Calu3 (cell line): ENCODE measurements around the gene PCGF2. TPM values are rescaled to one million over a fixed set of nuclear protein-coding genes. Genes with fewer than 3 reads are reported as not detected.

Experiments
- BruUV-seq: library from RNA; stranded (reverse); fragments of 400-500 nt; replicated peaks from 2 replicates; lab custom pipeline; 2021; lab: Mats Ljungman, UMichigan
- CTCF ChIA-PET: fragments of 300-600 bp; sonication (Branson Sonifier 250); formaldehyde crosslinking; loops from one replicate; lab custom pipeline; 2022; ENCODE audit warnings: antibody characterized with exemption; lab: Charles Lee
- DNase-seq: peaks from one replicate; pipeline ENCODE4 v3.0.0; 2022
- H3K27ac Mint-ChIP-seq: one replicate; pipeline ENCODE4 v1.8.0; 2022; ENCODE audit warnings: mixed read lengths; ENCODE audit not compliant: unreplicated experiment
- H3K27me3 Mint-ChIP-seq: one replicate; pipeline ENCODE4 v1.8.0; 2022; ENCODE audit warnings: mixed read lengths; ENCODE audit not compliant: unreplicated experiment
- H3K36me3 Mint-ChIP-seq: one replicate; pipeline ENCODE4 v1.8.0; 2022; ENCODE audit warnings: mild to moderate bottlenecking, moderate library complexity, mixed read lengths; ENCODE audit not compliant: insufficient read depth, unreplicated experiment
- H3K4me1 Mint-ChIP-seq: one replicate; pipeline ENCODE4 v1.8.0; 2022; ENCODE audit warnings: mild to moderate bottlenecking, low read depth, mixed read lengths; ENCODE audit not compliant: unreplicated experiment
- H3K4me3 Mint-ChIP-seq: one replicate; pipeline ENCODE4 v1.8.0; 2022; ENCODE audit warnings: mild to moderate bottlenecking, low read depth, moderate library complexity, mixed read lengths; ENCODE audit not compliant: unreplicated experiment
- H3K9me3 Mint-ChIP-seq: one replicate; pipeline ENCODE4 v1.8.0; 2022; ENCODE audit warnings: low read depth, mixed read lengths; ENCODE audit not compliant: unreplicated experiment
- intact Hi-C: fragments of 100-400 bp; cut with micrococcal nuclease; formaldehyde crosslinking; loops from one replicate; pipeline ENCODE4 v1.10.0; 2022; ENCODE audit not compliant: unreplicated experiment
- total RNA-seq: library from RNA; stranded (reverse); gene quantifications from 2 replicates; pipeline ENCODE4 v1.2.3, GENCODE V29; 2022
- TF ChIP-seq, protein P1 (sequence below): fragments of 200-600 bp; IDR thresholded peaks from one replicate; pipeline ENCODE4 v1.8.0; 2022; ENCODE audit warnings: antibody characterized with exemption; ENCODE audit not compliant: unreplicated experiment

PCGF2 gene
- total RNA-seq, 1 experiment from 2014 or later: 205 TPM

DNA sequence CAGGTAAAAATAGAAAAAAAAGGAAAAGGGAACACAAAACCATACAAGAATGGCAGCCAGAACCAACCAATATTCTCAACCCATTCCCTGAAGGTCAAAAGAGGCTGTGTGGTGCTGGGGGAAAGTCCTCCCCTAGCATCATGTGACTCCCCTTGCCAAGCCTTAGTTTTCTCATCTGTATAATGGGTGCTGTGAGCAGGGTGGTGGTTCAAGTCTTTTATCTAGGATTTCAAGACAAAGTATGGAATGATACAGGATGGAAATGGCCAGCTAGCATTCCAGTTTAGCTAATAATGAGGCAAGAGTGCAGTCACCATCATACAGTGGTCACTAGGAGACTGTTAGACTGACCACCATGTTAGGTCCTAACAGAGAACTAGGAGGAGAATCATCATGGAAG is 25.1 kb upstream of the PCGF2 start:
- H3K36me3 Mint-ChIP-seq: peaks cover 82% of the 10 kb centered on the region
- H3K27ac Mint-ChIP-seq: no peak overlapping the region
- H3K4me1 Mint-ChIP-seq: no peaks in the 10 kb centered on the region
- intact Hi-C loops: no loop called here
- no peak for DNase-seq
- TF ChIP-seq, protein P1, sequence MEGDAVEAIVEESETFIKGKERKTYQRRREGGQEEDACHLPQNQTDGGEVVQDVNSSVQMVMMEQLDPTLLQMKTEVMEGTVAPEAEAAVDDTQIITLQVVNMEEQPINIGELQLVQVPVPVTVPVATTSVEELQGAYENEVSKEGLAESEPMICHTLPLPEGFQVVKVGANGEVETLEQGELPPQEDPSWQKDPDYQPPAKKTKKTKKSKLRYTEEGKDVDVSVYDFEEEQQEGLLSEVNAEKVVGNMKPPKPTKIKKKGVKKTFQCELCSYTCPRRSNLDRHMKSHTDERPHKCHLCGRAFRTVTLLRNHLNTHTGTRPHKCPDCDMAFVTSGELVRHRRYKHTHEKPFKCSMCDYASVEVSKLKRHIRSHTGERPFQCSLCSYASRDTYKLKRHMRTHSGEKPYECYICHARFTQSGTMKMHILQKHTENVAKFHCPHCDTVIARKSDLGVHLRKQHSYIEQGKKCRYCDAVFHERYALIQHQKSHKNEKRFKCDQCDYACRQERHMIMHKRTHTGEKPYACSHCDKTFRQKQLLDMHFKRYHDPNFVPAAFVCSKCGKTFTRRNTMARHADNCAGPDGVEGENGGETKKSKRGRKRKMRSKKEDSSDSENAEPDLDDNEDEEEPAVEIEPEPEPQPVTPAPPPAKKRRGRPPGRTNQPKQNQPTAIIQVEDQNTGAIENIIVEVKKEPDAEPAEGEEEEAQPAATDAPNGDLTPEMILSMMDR: no peak
- no peaks in the 10 kb centered on the region for H3K9me3 Mint-ChIP-seq
- no peaks in the 10 kb centered on the region for H3K27me3 Mint-ChIP-seq
- CTCF ChIA-PET: interaction anchor here (1.5 kb wide), 1 partner anchor 14 kb away, joined by 3 read pairs; no protein-coding TSS in a partner anchor
- H3K4me3 Mint-ChIP-seq: no peak overlapping the region
- no TSS peak for BruUV-seq

DNA sequence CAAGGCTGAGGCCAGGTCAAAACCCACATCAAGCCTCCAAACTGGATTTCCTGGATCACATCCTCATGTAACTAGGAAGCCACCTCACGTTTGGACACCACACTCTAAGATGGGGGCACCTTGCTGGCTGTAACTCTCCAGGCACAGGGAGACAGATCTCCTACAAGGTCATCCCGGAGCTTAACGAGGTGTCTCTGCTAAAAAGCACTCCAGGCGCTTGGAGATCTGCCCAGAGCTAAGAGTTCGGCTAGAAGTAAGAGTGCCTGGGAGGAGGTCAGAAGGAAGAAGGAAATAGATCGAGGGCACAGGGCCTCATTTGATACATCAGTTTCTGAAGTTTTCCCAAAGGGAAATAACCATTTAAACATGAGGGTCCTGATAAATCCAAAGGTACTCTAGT is 20.3 kb upstream of the PCGF2 start:
- H3K27ac Mint-ChIP-seq: no peak overlapping the region
- DNase-seq: no peak
- no peaks in the 10 kb centered on the region for H3K4me1 Mint-ChIP-seq
- H3K9me3 Mint-ChIP-seq: no peaks in the 10 kb centered on the region
- BruUV-seq: no TSS peak
- peaks cover 88% of the 10 kb centered on the region for H3K36me3 Mint-ChIP-seq
- CTCF ChIA-PET: interaction anchor here (0.5 to 0.7 kb wide), 2 partner anchors 12 to 19 kb away, joined by 3 to 5 read pairs; no protein-coding TSS in a partner anchor
- no peak overlapping the region for H3K4me3 Mint-ChIP-seq
- no peaks in the 10 kb centered on the region for H3K27me3 Mint-ChIP-seq
- TF ChIP-seq, protein P1: no peak
- intact Hi-C loops: no loop called here

DNA sequence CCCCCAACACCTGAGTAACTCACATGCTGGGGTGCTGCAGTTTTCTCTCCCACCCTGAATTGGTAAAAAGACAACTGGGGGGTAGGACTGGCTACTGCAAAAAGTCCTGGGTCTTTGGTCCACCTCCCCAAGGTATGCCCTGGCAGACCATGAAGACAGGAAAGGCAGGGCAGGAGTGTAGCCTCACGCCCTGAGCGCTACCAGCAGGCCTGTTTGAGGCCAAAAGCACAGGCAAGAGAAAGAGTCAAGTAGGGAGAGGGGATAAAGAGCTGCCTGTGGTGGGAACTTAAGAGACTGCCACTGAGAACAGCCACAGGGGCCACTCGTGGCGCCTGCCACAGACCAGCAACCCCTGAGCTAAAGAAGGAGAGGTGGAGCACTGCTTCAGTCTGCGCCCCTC is 18.2 kb upstream of the PCGF2 start:
- no peak for DNase-seq
- no peak overlapping the region for H3K27ac Mint-ChIP-seq
- CTCF ChIA-PET: no interaction called here
- intact Hi-C loops: no loop called here
- H3K36me3 Mint-ChIP-seq: peaks cover 89% of the 10 kb centered on the region
- no TSS peak for BruUV-seq
- no peaks in the 10 kb centered on the region for H3K27me3 Mint-ChIP-seq
- TF ChIP-seq, protein P1: no peak
- H3K4me3 Mint-ChIP-seq: no peak overlapping the region
- no peaks in the 10 kb centered on the region for H3K9me3 Mint-ChIP-seq
- no peaks in the 10 kb centered on the region for H3K4me1 Mint-ChIP-seq

DNA sequence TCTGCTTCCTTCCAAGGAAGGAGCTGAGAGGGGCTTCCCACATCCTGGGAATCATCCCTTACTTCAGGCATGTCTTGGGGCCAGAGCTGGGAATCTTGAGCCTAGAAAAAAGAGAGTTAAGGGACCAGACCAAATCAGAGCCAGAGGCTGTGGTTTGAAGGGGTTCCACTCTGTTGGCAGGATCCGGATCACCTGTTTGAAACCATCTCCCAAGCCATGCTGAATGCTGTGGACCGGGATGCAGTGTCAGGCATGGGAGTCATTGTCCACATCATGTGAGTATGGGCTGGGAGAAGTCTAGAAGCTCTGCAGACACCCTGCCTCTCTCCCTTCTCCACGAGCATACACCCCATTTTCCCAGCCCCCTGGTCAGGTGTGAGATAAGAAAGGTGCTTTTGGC is 14.1 kb upstream of the PCGF2 start:
- TF ChIP-seq, protein P1: no peak
- Mint-ChIP-seq H3K27me3 (no peaks in the 10 kb centered on the region), H3K4me3 (no peak overlapping the region)

More for the DNA sequence above, 14.1 kb upstream of the PCGF2 start:
- no peak overlapping the region for H3K27ac Mint-ChIP-seq
- H3K36me3 Mint-ChIP-seq: peaks cover 93% of the 10 kb centered on the region
- no peaks in the 10 kb centered on the region for H3K9me3 Mint-ChIP-seq
- H3K4me1 Mint-ChIP-seq: no peaks in the 10 kb centered on the region
- BruUV-seq: no TSS peak
- intact Hi-C loops: no loop called here
- CTCF ChIA-PET: interaction anchor here (0.6 to 2.1 kb wide), 5 partner anchors 13 to 1423 kb away, joined by 3 to 15 read pairs (median 3); no protein-coding TSS in a partner anchor
- no peak for DNase-seq
